Stomach smooth muscle (tissue), 2 donors: Measurements from ENCODE around the gene FARP1.

Source experiments
- H3K27ac ChIP-seq: one replicate; pipeline ENCODE4 v1.7.0; 2013; ENCODE audit warnings: mild to moderate bottlenecking, low read length, inconsistent platforms
- H3K27me3 ChIP-seq, 2 donors: one replicate each; pipeline ENCODE4 v1.7.0; 2013; ENCODE audit warnings: low read length in 2 of 2; ENCODE audit not compliant: insufficient read depth in 2 of 2, control insufficient read depth in 1 of 2
- H3K36me3 ChIP-seq, 2 donors: one replicate each; pipeline ENCODE4 v1.7.0; 2013; ENCODE audit warnings: low read length in 2 of 2; ENCODE audit not compliant: control insufficient read depth in 2 of 2, insufficient read depth in 2 of 2
- H3K4me1 ChIP-seq: one replicate; pipeline ENCODE4 v1.7.0; 2013; ENCODE audit warnings: low read length; ENCODE audit not compliant: control insufficient read depth, insufficient read depth
- H3K4me3 ChIP-seq, 2 donors: one replicate each; pipeline ENCODE4 v1.7.0; 2013; ENCODE audit warnings: low read length in 2 of 2
- H3K9ac ChIP-seq, 2 donors: one replicate each; pipeline ENCODE4 v1.7.0; 2013; ENCODE audit warnings: low read length in 2 of 2, mild to moderate bottlenecking in 1 of 2
- H3K9me3 ChIP-seq, 2 donors: one replicate each; pipeline ENCODE4 v1.7.0; 2013; ENCODE audit warnings: low read length in 2 of 2; ENCODE audit not compliant: control insufficient read depth in 2 of 2
- donor health status: healthy.
- donor health status: Pancreatic carcinoma.

The FARP1 gene

DNA sequence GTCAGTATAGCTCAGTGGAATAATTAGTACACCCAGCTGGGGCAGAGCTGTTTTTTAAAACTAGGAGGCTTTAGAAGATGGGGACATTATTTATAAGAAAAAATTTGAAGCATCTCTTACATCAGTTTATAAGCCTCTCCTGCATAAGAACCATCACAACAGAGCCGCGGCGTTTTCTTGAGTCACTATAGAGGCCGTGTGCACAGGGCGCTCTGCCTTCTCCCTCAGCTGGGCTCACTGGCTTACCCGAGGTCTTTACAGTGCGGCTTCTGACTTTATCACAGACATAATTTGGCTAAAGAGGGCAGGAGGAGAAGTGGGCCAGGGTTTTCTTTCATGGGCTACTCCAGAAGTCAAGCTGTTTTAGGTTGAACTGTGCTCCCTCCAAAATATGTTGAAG, 169.7 kb downstream of the FARP1 start:
- Histone ChIP-seq H3K9me3 (no peaks in the 10 kb centered on the region), H3K4me3 (no peak overlapping the region), H3K36me3 (peaks cover 0 to 4% of the 10 kb centered on the region in 2 donors), H3K9ac (no peak overlapping the region), H3K27me3 (no peaks in the 10 kb centered on the region), H3K27ac (no peak overlapping the region), H3K4me1 (peaks cover 9% of the 10 kb centered on the region)

DNA sequence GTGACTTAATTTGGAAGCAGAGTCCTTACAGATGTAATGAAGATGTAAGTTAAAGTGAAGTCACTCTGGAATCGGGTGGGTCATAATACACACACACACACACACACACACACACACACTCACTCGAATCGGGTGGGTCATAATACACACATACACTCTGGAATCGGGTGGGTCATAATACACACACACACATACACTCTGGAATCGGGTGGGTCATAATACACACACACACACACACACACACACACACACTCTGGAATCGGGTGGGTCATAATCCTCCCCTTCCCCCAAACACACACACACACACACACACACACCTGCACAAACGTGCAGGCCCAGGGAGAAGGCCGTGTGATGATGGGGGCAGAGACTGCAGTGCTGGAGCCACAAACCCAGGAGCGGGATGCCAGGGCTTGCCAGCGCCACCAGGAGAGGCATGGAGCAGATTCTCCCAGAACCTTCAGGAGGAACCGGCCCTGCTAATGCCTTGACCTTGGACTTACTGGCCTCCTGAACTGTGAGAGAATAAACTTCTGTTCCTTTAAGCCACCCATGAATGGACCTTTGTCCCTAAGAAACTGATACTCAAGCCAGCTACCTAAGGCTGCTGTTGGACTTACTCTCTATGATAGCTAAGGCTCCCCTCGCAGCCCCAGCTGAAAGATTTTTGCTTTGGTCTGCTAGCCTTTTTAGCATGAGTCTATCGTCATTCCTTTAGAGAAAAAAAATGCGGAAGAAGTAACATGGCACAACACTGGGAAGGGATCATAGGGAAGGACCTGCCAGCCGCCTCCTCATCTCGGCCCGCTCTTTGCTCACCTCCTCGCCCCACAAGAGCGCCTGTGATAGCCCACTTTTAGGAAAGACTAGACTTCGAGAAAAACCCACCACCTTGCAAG, 170.4 kb downstream of the FARP1 start:
- Histone ChIP-seq H3K4me3 (no peak overlapping the region), H3K9ac (no peak overlapping the region)

DNA sequence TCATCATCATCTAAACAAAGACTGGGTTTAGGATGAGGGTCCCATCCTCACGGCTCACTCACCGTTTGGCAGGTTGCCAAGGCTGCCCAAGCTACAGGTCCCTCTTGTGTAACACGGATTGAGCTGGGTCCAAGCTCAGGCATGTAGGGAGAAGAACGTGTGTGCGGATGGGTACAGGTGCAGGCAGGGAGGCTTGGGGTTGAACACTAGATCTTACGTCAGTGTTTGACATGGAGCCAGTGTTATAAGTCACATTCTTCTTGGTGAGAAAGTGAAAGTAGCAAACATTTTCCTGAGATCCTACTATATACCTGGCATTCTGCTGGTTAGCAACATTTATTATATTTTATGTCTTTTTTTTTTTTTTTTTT, 171.0 kb downstream of the FARP1 start:
- Histone ChIP-seq H3K9ac (no peak overlapping the region), H3K27me3 (no peaks in the 10 kb centered on the region), H3K4me1 (peaks cover 2% of the 10 kb centered on the region), H3K36me3 (peaks cover 0 to 4% of the 10 kb centered on the region in 2 donors), H3K9me3 (no peaks in the 10 kb centered on the region), H3K27ac (no peak overlapping the region), H3K4me3 (no peak overlapping the region)

More for the DNA sequence above, 170.4 kb downstream of the FARP1 start:
- H3K4me1 ChIP-seq: peaks cover 4% of the 10 kb centered on the region
- no peaks in the 10 kb centered on the region for H3K9me3 ChIP-seq
- no peaks in the 10 kb centered on the region for H3K27me3 ChIP-seq
- H3K36me3 ChIP-seq: peaks cover 0 to 4% of the 10 kb centered on the region in 2 donors
- no peak overlapping the region for H3K27ac ChIP-seq

DNA sequence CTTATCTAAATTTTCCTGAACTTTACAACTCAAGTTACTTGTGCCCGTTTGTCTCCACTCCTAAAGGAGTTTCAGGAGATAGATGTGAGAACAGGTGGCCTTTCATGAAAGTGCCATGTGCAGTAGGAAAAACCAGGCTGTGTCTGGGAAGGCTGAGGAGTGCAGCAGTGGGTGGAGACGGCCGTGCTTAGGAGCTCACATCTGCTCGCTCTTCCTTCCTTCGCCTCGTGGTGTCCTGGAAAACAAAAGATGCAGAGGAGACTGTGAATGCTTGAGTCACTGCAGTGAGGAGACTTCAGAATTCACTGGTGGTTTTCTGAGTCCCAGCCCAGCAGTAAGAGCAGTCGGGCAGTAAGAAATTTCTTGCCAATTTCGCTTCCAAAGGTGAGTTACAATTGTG, 172.6 kb downstream of the FARP1 start:
- H3K27me3 ChIP-seq: no peaks in the 10 kb centered on the region
- H3K9me3 ChIP-seq: no peaks in the 10 kb centered on the region
- peaks cover 7% of the 10 kb centered on the region for H3K4me1 ChIP-seq
- no peak overlapping the region for H3K9ac ChIP-seq
- H3K27ac ChIP-seq: no peak overlapping the region
- H3K4me3 ChIP-seq: no peak overlapping the region
- H3K36me3 ChIP-seq: peaks cover 0 to 2% of the 10 kb centered on the region in 2 donors

DNA sequence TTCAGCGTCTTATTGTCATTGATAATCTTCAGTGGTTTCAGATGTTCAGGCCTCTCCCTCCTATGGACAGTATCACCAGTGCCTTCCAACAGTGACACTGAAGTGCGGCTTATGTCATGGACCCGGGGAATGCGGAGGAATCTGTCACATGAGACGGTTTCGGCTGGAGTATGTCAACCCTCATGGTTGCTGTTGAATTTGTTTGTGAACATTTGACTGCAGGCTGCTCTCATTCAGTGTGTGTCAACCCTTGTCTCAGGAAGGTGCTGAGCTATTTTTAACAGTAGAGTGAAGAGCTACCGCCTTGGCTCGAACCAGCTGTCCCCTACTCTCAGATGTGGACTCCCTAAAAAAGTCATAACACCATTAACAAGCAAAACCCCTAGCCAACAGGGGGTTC, 173.0 kb downstream of the FARP1 start:
- Histone ChIP-seq H3K4me1 (peaks cover 7% of the 10 kb centered on the region), H3K9me3 (no peaks in the 10 kb centered on the region), H3K36me3 (peaks cover 0 to 2% of the 10 kb centered on the region in 2 donors), H3K27ac (no peak overlapping the region), H3K4me3 (no peak overlapping the region), H3K27me3 (no peaks in the 10 kb centered on the region), H3K9ac (no peak overlapping the region)

DNA sequence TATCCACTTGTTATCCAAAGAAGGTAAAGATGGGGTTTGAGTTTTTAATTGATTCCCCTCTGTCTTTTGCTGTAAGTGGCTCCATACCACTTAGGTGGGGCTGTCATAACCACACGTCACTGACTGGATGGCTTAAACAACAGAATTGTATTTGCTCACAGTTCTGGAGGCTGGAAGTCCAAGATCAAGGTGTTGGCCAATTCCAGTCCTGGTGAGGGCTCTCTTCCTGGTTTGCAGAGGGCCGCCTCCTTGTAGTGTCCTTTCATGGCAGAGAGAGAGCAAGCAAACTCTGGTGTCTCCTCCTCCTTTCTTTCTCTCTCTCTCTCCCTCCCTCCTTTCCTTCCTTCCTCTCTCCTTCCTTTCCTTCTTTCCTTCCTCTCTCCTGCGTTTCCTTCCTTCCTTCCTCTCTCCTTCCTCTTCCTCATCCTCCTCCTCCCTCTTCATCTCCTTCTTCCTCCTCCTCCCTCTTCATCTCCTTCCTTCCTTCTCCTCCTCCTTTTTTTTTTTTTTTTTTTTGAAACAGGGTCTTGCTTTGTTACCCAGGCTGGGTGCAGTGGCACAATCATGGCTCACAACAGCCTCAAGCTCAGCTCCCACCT, 174.8 kb downstream of the FARP1 start:
- Histone ChIP-seq H3K27me3 (no peaks in the 10 kb centered on the region), H3K27ac (no peak overlapping the region), H3K4me3 (no peak overlapping the region), H3K4me1 (peaks cover 7% of the 10 kb centered on the region), H3K36me3 (peaks cover 0 to 2% of the 10 kb centered on the region in 2 donors), H3K9me3 (no peaks in the 10 kb centered on the region), H3K9ac (no peak overlapping the region)

DNA sequence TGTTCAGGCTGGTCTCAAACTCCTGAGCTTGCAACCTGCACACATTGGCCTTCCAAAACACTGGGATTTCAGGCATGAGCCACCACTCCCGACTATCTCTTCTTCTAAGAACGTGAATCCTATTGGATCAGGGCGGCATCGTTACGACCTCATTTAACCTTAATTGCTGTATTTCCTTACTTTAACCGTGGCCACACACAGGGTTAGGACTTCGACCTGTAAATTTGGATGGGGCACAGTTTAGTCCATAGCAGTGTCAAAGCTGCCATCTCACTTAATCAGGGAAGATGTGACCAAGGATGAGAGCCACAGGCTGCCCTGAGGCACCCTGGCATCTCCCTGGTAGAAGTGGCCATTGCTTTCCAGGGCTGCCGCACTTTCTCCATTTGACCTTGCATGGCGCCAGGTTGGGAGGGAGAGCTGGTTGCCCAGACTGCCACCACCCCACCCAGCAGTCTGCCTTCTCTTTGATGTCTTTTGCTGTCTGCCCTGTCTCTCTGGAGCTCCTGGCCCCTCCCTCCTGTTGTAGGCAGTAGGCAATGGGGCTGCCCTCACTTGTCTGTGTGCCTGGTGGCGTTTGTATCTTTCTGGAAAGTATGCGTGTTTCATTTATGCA, 175.5 kb downstream of the FARP1 start:
- no peak overlapping the region for H3K4me3 ChIP-seq
- H3K36me3 ChIP-seq: peaks cover 0 to 2% of the 10 kb centered on the region in 2 donors
- H3K4me1 ChIP-seq: peaks cover 7% of the 10 kb centered on the region
- H3K9me3 ChIP-seq: no peaks in the 10 kb centered on the region
- H3K27me3 ChIP-seq: no peaks in the 10 kb centered on the region
- no peak overlapping the region for H3K27ac ChIP-seq
- no peak overlapping the region for H3K9ac ChIP-seq

DNA sequence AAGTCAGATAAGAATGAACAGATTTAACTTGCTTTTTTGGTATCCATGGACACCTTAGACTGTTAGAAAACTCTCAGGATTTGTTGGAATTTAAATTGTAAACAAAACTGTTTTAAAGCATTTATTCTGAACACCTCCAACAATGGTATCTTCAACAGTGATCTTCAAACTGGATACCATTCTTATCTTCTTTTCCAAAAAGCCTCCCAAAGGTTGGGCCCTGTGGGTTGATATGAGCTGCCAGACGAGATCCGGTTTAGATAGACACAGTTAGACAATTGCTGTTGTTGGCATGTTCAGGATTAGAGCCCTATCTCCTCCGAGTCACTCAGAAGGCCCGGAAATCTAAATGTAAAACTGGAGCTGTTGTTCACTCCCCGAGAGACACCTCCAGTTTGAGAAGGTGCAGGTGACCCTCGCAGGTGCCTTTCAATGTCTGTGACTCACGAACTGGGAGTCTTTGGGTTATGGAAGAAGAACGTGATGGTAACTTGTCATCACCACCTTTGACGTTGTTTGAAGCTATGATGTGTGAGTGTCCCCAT, 177.7 kb downstream of the FARP1 start:
- Histone ChIP-seq H3K27ac (no peak overlapping the region), H3K9me3 (no peaks in the 10 kb centered on the region), H3K27me3 (no peaks in the 10 kb centered on the region), H3K4me3 (no peak overlapping the region), H3K4me1 (peaks cover 7% of the 10 kb centered on the region), H3K9ac (no peak overlapping the region), H3K36me3 (peaks cover 0 to 2% of the 10 kb centered on the region in 2 donors)

DNA sequence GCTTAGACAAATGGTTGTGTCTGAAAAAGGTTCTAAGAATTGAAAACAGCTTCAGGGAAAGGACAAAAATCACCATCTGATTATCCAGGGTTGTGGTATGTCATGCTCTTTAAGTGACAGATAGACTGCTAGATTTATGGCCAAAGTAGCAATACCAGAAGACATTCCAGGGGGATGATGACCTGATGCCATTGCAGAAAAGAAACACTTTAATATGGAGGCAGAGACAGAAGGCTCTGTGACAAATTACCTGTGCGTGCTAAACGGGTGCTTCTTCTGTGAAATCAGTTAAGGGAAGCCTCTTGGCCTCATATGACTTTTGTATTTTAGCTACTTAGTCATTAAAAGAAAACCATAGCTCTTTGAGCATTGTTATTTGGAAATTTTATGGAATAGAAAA, 178.5 kb downstream of the FARP1 start:
- H3K27me3 ChIP-seq: no peaks in the 10 kb centered on the region

DNA sequence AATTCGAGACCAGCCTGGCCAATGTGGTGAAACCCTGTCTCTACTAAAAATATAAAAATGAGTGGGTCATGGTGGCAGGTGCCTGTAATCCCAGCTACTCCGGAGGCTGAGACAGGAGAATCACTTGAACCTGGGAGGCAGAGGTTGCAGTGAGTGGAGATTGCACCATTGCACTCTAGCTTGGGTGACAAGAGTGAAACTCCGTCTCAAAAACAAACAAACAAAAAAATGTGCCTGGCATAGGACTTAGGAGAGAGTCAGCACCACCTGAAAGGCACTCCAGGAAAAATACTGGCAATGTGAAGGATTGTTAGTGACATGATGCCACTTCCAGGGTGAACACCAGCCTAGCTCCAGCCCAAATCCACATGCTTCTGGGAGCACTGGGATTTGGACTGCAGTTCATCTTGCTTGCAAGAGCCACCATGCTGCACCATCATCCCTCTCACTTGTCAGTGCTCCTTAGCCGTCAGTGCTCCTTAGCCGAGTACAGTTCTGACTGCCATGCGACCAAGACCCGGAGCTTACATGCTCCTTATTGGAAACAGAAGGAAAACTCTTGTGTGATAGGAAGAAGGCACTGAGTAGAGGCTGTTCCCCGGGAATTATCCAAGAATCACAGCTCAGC, 179.3 kb downstream of the FARP1 start:
- Histone ChIP-seq H3K27me3 (no peaks in the 10 kb centered on the region), H3K9ac (no peak overlapping the region), H3K4me3 (no peak overlapping the region), H3K27ac (no peak overlapping the region), H3K4me1 (peaks cover 6% of the 10 kb centered on the region), H3K9me3 (no peaks in the 10 kb centered on the region), H3K36me3 (no peaks in the 10 kb centered on the region)

More for the DNA sequence above, 178.5 kb downstream of the FARP1 start:
- Histone ChIP-seq H3K27ac (no peak overlapping the region), H3K9me3 (no peaks in the 10 kb centered on the region), H3K9ac (no peak overlapping the region), H3K4me3 (no peak overlapping the region), H3K4me1 (peaks cover 5% of the 10 kb centered on the region), H3K36me3 (peaks cover 0 to 2% of the 10 kb centered on the region in 2 donors)
